HG02759 (cell line): ENCODE data around the gene RAD23B.

Source experiments
- ATAC-seq: cut with Tn5 transposase; IDR thresholded peaks from one replicate; pipeline ENCODE4 v1.9.1; 2021; ENCODE audit warnings: mild to moderate bottlenecking, moderate library complexity; ENCODE audit not compliant: unreplicated experiment

RAD23B gene

GRCh38 chr9:107367727-107368502 is 84.8 kb downstream of the RAD23B start:
- ATAC-seq: no peak

- no peak for ATAC-seq
Measured at GRCh38 chr9:107368696-107369095, 85.6 kb downstream of the RAD23B start.

GRCh38 chr9:107373809-107374208 is 90.7 kb downstream of the RAD23B start:
- ATAC-seq: no peak

- ATAC-seq: no peak
Measured at GRCh38 chr9:107375001-107375400, 91.9 kb downstream of the RAD23B start.

GRCh38 chr9:107375651-107376369 is 92.7 kb downstream of the RAD23B start:
- ATAC-seq: no peak

GRCh38 chr9:107378006-107378405 is 94.9 kb downstream of the RAD23B start:
- ATAC-seq: no peak
